CD4-positive, alpha-beta T cell treated with Interleukin-15 for 4 hours (primary cell): ENCODE results near the gene ZNF467.

Experiments used
- DNase-seq: peaks from one replicate; pipeline ENCODE4 v3.0.0-alpha.2; 2020; ENCODE audit warnings: low spot score

ZNF467 gene

DNA sequence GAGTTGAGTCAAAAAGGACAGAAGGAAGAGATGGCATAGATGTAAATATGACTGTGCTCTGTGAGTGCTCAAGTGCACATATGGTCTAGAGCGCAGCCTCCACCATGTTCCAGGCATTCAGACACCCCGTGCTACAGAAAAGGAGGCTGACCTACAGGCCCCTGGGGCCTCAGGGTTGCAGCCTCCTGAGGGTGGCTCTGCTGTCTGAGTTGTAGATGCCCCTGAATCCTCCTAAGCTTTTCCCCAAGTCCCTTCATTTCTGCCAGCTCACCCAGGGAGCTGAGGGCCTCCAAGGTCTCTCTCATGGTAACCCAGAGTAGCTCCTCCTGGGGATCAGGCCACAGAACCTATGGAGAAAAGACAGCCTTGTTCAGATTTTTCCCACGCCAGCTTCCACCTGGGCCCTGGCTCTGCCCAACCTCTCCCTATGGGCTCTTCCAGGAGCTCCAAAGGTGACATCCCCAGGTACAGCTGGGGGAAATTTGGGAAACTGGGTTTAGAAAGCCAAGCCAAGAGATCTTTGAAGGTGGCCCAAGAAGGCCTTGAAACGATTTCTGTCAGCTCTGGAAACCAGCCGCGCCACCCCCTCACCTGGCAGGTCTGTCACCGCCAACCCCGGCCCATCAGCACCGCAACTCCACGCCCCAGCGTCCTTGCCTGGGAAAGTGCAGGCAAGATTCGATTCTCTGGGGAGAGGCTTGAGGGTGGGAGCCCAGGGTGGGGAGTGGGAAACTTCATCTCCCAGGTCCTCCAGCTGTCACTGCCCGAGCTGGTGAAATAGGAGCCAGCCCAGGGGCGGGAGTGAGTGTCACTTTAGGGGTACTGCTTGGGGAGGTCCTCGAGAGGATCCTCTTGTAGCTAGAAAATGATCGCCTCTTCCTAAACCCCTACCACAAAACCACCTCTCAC, 2.4 kb downstream of the ZNF467 start:
- no peak for DNase-seq

DNA sequence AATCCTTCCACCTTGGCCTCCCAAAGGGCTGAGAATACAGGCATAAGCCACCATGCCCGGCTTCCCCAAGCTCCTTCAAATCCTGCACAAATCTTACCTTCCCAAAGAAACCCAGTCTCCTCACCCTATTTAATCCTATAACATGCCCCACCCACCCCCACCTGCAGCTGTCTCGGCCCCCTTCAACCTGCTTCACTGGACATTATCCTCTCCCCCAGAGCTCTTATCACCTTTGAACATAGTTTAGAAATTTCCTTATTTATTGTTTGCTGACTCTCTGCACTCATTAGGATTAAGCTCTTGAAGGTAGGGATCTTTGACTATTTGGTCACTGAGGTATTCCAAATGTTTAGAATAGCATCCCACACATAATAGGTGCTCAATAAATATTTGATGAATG, 3.5 kb downstream of the ZNF467 start:
- no peak for DNase-seq

DNA sequence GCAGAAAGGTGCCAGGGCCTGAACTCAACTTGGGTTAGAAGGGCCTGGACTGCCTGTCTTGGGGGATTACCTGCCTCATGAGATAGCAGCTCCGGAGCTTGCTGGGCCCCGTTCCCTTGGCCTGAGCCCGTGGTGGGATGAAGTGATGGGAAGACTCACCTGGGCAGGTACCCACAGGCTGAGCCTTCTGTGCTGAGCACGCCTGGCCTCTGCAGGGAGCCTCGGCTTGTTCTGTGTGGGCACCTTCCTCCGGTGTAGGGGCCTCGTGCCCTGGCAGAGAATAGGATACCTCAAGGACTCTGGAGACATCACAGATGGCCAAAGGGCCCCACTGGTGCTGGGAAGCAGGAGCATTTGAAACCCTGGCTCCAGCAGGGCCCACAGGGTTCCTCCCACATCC, 4.5 kb downstream of the ZNF467 start:
- no peak for DNase-seq

DNA sequence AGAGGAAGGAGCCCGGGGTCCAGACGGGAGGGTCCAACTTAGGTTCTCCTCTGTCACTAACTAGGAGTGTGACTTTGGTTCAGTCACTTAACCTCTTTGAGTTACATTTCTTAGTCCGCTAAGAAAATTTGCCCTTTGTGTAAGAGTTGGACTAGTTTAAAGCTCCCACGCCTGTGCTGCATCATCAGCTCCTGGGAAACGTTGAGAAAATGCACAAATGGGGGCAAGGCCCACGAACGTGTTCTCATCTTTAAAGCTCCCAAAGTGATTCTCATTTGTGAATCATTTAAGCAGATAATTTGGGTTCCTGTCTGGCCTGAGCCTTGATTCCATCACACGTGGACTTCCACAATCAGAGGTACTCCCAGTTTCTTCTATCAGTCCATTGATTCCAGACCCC, 6.3 kb downstream of the ZNF467 start:
- DNase-seq, result no peak

DNA sequence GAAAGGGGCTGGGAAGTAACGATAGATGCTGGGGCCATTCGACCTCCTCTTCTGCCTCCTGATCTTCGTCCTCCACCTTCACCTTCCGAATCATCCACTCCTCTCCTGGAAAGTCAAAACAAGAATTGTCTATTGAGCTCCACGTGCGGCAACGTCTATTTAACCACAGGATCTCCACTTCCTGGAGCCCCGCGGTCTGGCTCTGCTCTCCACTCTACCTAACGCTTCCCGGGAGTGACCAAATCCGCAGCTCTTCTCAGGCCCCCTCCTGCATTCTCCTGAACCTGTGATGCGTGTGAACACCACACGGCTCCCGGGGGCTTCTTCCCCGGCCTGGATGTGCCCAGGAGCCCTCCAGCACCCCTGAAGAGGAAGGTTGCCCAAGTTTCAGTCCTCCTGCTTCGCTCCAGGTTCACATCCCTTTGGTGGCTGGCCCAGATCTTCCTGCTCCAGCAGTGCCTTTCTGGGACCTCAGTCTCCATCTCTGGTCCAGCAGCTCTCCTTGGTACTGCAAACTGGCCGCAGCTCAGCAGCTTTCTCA, 7.2 kb downstream of the ZNF467 start:
- no peak for DNase-seq

DNA sequence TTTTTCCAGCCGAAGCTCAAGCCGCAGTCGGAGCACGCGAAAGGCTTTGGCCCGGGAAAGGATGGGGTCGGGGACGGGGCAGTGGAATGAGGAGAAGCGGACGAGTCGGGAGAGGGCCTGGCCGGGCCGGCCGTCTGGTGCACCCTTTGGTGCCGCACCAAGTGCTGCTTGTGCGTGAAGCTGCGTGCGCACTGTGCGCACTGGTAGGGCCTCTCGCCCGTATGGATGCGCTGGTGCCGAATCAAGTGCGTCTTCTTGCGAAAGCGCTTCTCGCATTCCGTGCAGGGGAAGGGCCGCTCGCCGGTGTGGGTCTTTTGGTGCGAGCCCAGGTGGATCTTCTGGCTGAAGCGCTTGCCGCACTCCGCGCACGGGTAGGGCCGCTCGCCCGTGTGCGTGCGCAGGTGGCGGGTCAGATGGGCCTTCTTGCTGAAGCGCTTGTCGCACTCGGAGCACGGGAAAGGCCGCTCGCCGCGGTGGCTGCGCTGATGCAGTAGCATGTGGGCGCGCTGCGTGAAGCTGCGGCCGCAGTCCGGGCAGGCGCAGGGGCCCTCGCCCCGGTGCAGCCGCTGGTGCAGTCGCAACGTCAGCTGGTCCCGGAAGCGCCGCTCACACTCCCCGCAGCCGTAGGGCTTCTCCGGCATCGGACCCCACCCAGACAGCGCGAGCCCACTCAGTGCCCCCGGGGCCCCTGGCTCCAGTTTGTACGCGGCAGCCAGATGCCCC, 7.8 kb downstream of the ZNF467 start:
- no peak for DNase-seq

DNA sequence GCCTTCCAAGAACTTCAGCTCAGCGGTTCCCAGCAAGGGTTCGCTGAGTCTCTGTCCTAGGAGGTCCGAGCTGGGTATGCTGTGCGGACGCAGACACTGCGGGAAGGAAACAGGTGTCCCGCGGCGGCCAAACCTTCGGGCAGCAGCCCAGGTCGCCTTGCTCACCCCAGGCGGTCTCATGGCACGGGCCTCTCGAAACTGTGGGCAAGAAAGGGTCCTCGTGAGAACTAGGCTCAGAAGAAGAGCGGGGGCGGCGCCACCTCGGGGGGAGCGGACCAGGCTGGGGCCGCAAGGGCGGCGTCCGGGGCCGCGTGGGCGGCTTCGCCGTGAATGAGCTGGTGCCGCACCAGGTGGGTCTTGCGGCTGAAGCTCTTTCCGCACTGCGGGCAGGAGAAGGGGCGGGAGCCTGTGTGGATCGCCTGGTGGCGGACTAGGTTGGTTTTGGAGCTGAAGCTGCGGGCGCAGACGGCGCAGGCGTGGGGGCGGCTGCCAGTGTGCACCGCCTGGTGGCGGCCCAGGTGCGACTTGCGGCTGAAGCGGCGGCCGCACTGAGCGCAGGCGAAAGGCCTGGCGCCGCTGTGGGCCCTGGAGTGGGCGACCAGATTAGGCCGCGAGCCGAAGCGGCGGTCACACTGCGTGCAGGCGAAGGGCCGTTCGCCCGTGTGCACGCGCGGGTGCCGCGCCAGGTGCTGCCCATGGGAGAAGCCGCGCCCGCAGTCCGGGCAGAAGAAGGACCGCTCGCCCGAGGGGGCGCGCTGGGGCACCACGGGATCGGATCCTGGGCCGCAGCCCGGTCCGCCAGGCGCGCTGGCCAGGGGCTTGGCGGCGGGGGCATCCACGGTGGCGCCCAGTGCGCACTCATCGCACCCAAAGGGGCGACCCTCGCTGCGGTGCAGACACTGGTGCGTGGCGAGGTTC, 8.6 kb downstream of the ZNF467 start:
- no peak for DNase-seq

DNA sequence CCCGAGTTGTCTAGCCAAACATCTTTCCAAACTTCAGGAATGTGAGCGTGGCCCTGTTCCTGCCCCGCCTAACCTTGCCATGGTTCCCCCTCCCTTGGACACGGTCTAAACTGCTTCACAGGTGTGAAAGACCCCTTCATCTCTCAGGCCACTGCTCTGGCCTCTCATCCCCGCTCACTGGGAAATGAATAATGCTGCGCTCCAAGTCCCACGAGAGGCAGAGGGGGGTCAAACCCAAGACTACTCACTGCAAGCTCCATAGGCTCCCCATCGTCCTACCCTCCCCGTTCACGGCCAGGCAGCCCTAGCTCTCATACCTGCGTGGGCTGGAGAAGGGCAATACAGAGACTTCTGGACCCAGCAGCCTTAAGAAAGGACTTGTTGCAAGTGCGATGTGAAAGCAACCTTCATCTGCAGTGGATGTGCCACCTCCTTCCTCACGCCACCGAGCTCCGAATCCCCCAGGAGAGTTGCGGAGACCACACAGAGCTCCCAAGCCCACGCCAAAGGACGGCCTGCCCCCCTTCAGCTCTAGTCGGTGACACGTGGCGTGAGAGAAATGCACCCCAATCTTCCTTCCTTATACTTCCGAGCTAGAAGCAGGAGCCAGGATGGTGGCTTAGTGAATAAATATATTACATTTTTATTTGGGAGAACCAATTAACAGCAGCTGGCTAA, 9.7 kb downstream of the ZNF467 start:
- DNase-seq, result no peak

DNA sequence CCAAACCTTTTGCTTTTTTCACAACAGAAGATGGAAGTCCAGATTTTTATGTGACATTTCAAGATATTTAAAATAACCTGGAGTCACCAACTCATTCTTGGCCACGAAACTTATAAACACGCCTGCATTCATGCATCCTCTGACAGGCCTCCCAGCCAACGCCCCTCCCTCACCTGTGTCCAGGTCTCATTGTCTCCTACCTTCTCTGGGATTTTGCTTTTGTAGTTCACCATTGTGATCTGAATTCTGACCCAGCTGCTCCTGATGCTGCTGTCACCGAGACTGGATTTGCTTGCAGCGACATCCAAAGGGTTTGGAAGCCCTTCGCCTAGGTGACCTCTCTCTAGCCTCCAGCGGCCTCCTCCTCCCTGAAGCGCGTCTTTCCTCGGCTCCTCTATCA, 10.8 kb downstream of the ZNF467 start:
- DNase-seq, result no peak

DNA sequence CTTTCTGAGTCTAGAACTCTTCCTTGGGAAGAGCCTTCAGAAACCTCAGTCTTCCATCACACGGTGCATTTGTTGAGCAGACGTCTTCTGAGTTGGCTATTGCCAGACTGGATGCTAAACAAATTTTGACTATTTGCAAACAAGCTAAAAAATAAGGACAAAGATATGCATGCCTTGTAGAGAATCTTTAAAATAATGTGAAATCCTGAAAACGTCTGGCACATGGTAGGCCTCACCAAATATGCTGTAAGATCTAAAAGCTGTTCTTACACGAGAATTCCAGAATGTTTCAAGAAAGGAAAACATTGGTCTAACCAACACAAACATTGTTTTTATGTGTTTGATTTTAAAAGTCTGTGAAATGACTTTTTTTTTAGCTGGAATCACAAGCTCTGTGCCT, 11.3 kb downstream of the ZNF467 start:
- no peak for DNase-seq

DNA sequence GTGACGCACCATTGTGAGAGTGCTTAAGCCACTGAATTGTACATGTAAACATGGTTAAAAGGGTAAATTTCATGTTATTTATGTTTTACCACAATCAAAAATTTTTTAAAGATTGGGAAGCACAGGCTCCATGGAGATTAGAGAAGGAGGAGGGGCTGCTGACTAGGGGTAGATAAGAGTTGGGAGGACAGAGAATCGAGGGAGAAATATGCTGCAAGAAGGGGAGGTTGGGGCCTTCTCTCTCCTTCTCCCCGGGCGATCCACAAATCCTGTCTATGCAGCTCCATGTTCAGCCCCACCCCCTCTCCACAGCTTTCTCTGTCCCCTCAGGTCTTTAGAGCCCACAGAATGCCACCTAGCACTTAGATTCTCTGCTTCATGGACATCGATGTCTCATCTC, 12.1 kb downstream of the ZNF467 start:
- DNase-seq, result no peak

DNA sequence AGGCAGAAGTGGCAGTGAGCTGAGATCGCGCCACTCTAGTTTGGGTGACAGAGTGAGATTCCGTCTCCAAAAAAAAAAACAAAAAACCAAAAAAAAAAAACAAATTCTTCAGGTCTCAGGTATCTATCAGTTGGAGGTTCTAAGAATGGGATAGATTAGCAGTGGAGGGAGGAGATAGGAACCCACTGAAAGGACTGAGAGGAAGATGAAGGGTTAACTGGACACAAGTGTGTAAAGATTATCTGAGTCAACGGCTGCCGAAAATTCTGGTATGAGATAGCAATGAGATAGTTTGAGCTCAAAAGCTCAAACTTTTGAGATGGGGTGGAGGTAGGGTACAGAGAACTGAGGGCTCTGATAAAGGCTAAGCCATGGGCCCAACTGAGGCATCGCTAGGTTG, 12.8 kb downstream of the ZNF467 start:
- DNase-seq, result no peak

DNA sequence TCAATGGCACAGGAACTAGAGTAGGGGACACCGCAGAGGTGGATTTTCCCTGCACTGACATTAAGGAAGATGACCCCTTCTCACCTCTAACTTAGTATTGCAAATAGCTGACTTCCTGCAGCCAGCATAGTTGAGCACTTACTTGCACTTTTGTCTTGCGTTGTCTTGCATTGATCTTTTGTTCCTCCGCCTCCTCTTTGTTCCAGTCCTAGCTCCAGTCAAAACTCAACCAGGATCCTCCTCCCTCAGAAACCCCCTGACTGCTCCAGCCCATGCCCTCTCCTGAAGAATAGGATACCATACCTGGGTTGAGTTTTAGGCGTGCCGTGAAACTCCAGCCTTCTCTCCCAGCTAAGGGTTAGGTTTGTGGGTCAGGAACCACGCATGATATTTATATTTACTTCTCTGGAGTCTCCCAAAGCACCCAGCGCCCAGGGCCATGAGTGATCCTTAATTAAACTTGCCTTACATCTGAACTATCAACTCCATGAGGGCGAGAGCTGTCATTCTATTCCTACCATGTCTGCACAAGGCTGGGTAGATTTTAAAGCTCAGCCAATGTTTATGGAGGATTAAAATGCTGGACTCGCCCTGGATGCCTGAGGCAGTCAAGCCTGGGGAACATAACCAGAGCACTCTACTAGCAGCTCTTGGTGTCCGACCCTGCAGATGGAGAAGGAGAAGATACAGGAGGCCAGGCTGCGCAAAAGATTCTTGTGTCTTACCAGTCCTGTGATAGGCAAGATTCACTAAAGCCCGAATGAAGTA, 14.1 kb downstream of the ZNF467 start:
- no peak for DNase-seq

DNA sequence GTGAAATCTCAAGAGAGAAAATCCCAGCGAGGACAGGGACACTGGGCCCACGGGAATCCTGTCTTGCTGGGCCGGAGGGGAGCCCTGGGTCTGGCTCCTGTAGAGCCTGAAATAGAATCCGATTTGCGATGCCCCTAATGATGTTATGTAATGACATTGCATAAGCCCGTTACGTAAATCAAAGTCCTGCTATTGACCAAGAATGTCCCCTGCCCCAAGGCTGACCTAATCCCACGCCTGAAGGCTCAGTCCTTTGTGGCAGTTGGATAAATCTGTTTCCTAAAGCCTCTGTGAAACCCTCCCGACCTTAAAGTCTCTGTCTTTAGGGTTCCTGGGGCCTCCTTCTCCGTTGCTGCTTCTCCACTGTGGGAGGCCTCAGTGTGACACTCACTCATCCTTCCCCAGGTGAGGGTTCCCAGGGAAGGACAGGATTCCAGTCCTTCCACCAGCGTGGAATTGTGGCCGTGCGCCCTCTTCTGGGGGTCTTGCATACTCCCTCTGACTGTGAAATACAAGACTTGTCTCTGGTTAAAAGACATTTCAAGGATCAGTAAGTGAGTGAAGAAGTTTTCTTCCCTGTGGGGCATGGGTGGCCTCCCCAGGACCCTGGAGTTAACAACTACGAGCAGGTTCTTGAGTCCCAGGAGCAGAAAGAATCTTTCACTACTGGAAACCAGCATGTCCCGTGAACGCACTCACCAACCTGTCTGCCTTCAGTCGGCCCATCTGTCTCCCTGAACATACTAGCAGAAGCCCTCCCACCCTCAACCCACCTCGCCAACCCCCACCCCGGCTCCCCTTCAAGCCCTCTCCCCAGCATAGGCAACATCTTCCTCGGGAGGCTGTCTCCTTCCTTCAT, 19.8 kb downstream of the ZNF467 start:
- DNase-seq, result no peak

DNA sequence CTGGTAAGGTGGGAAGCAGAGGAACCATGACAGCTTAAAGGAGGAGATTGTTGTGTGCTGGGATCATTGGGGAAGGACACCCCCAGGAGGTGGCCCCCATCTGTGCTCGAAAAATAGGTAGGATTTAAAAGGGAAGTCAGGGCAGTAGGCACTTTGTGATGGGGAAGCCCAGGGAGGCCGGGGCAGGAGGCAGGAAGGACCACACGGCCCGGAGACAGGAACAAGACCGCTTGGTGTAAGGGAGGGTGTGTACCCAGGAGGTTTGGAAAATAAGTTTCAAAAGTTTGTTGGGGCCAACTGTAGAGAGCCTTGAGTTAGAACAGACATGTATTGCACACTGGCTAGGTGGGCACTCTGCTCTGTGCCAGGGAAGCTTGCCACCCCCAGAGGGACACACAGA, 20.7 kb downstream of the ZNF467 start:
- DNase-seq, result no peak

DNA sequence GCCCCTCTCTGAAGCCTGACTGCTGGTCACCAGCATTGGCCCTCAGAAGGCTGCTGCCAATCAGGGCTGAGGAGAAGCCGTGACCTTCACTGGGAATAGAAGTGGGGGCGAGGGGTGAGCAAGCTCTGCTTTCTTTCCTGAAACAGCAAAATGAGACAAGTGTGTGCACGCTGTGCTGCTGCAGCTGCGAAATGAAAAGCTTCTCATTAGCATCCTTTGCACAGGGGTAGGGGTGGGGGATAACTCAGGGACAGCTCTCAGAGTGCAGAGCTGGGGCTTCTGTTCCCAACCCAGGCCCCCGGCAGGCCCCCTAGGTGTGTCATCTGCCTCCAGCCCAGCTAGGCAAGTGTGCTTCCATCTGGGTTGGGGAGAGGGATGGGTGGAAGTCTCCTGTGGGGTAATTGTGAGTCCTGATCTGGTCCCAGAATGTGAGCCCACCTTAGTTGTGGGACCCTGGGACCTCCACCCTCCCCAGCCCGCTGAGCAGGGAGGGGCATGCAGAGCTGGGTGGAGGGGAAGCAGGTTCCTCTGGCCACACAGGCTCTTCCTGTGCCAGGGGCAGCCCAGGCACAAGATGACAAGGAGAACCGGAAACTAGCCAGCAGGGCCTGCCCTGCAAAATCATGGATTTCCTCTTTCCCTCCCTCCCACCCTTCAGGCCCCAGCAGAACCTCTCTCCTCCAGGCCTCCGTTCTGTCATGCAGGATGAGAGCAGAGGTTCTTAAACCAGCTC, 22.2 kb downstream of the ZNF467 start:
- no peak for DNase-seq

DNA sequence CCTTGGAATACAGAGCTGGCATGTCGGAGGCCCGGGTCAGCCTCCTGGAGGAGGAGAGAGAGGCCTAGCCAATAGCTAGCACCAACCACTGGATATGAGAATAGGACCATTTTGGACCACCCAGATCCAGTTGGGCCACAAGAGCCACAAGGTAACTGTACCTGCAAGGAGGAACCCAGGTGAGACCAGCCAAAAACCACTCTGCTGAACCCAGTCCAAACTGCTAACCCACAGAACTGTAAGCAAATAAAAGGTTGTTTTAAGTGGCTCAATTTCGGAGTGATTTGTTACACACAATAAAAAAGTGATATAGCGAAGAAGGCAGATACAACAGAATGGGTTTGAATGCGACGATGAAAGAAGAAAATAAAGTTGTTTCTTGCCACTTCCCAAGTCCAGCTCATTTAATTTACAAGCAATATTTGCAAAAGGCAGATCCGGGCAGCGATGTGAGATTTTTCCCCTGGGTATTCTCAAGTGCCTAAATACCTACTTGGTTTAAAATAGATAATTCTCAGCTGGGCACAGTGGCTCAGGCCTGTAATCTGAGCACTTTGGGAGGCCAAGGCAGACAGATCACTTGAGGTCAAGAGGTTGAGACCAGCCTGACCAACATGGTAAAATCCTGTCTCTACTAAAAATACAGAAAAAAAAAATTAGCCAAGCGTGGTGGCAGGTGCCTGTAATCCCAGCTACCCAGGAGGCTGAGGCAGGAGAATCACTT, 23.1 kb downstream of the ZNF467 start:
- no peak for DNase-seq

DNA sequence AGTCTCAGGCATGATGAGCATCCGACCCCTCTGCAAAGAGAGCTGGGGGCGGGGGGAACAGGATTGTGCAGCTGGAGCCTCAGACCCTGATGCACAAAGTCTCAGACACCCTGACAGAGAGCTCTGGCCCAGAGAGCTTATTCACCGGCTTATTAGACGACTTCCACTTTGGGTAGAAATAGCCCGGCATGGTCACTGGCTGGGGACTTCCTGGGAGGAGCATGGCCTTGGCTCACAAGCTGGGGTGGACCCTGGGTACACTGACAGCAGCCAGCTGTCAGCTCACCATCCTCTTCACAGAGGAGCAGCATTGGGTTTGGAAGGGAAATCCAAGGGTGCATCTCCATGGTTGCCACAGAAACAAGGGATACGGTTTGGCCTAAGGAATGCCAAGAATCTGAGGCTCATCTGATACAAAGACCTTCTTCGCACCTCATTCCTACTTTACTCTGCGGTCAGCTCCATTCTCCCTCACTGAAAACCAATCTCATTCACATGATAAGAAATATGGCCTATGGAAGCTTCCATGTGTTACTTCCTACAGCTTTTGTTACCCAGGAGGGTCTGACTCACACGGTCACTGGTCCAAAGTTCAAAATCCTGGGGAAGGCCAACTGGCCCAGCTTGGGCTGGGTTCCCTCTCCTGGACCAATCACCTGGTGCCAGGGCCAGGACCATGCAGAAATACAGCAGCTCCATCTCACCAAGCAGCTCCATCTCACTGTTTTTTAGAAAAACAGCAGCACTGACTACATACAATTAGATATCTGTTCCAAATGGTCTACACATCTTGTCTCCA, 25.1 kb downstream of the ZNF467 start:
- DNase-seq, result no peak
